Amygdala (tissue), 56 donors: ENCODE data around the gene KCNA10.

Experiments used
- DNase-seq, 56 donors: peaks; one replicate each; lab custom pipeline; 2025; lab: John Stamatoyannopoulos, UW

KCNA10 gene

GRCh38 chr1:110481968-110482623, 36.9 kb downstream of the KCNA10 start:
- no peak for DNase-seq

DNA sequence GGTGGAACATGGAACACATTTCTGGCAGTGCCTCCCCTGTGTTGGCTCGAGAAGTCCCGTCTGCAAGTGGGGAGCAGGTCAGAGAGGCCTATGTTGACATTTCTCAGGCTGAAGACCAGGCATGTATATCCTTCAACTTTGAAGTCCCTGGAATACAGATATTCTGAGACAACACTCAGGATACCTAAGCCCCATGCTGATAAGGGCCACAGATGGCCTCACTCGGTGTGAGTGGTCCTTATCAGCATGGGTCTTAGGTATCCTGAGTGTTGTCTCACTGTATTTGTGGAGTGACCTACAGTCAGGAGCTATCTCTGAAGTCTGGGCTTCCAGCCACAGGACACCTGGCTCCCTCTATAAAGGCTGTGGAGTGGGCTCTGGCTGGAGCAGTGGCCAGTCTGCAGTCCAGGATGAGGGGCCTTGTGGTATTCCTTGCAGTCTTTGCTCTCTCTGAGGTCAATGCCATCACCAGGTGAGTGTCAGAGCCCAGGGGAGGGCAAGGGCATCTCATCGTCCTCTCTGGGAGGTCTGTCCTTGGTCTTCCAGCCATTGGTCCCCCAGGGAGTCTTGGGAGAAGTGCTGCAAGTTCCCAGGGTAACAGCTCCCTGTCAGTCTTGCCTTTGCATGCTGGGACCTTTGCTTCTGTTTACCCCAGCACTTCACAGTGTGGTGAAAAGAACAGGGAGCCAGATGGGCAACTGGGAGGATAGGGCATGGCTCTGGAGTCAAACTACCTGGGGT, 38.4 kb downstream of the KCNA10 start:
- no peak for DNase-seq

- no peak for DNase-seq
Measured at GRCh38 chr1:110478886-110479285, 40.1 kb downstream of the KCNA10 start.

- DNase-seq: no peak
Measured at GRCh38 chr1:110477967-110478640, 40.9 kb downstream of the KCNA10 start.

DNA sequence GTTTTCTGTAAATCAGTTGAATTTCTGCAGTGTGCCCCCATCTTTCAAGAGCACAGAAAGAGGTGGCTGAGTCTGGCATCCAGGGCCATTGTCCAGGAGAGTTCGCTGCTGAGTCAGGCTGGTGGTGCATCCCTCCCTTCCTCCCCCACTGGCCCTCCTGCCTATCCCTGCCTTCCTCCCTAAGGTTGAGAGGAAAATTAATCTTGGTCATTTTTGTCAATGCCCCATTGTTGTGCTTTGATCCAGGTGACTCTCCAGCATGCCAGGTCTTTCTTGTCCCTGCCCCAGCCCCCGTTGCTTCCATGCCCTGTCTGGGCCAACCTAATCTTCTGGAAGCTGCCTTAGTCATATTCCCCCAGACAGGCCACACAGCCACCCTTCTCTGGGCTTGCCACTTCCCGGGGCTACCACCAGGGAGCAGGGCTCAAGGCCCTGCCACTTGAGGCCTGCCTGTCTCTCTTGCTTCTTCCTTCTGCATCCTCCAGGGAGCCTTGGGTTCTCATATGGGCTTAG, 41.5 kb downstream of the KCNA10 start:
- no peak for DNase-seq

DNA sequence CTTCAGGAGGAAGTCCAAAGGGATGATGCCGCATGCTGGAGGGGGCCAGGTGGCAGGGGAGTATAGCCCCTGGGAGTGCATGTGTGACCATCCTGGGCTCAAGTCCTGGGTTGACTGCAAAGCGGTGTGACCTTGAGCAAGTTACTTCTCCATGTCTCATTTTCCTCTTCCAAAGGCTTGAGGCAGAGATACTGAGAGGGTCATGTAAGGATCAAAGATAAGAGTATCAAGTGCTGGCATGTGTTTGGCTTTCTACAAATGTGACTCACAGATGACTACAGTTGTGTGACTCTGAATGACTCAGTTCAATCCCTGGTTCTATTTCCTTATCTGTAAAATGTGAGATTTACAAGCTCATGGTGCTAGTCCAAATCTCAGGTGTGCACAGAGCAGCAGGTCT, 41.9 kb downstream of the KCNA10 start:
- DNase-seq: no peak

- no peak for DNase-seq
Measured at GRCh38 chr1:110476028-110476765, 42.8 kb downstream of the KCNA10 start.

DNA sequence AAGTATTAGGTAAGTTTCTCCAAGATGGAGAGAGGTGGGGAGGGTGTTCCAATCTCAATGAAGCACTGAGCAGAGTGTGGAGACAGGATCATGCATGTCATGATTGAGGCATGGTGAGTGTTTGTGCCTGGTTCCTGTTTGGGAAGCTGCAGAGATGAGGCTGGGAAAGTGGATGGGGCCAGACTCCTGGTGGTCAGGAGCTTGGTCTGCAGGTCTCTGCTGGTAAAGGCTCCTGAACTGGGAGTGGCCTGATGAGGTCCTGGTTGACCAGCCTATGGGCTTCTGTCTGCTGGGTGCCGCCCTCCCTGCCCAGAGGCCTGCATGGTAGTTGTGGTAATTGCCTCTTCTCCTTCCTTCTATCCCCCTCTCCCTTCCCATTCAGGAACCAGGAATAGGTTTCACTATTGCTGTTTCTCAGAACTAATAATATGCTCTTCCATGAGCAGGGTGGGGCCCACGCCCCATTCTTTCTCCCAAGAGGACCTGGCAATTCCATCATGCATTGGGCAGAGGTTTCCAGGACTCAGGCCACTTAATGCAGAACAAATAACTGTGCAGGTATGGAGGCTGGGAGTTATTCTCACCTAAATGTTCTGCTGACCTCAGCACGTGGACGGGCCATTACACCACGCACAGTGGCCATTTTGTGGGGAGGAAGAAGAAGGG, 43.5 kb downstream of the KCNA10 start:
- DNase-seq: no peak

DNA sequence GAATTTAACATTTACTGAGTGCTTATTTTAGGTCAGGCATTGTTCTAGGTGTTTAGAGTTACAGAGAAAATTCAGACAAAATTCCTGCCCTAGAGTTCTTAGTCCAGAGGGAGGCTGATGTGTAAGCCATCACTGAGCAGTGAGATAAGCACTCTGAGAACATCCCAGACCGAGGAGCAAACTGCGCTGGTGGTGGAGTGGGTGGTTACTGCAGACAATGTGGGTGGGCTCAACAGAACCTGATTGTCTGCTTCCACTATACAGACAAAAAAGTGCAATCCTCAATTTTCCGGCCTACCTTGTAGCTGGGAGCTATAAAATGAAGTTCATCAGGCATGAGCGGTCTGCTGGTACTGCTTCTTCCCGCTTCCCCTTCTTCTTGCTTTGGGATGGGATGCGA, 44.5 kb downstream of the KCNA10 start:
- DNase-seq: no peak

DNA sequence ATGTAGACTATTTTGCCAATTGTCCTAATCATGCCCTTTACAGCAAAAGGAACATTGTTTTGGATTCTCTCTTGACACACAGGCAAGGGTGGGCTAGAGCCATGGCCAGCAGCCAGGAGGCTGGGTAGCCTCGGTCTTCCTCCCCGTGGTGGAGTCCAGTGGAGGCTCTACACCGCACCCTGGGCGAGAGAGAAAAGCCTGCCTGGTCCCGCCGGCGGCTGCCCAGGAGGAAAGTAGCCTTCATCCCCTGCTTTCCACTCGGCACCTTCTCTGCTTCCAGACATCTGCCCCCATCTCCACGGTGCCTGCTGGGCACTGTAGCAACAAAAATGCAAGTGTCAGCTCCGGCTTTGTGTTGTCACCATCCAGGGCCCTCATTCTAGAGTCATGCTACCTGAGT, 46.4 kb downstream of the KCNA10 start:
- DNase-seq: no peak

DNA sequence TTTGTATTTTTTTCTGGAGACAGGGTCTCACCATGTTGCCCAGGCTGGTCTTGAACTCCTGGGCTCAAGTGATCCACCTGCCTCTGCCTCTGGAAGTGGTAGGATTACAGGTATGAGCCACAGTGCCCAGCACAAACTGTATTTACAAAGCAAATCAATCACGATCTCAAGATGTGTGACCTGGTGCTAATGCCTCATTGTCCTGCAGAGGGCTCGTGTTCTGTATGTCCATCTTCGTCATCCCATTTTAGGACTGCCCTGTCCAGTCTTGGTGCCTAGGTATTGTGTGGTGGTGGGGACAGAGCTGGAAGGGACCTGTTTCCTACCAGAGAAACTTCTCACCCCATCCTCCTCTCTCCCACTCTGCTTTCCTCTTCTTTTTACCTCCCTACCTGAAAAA, 47.8 kb downstream of the KCNA10 start:
- no peak for DNase-seq
